Measurements from ENCODE around the gene RAB41.
A peak's percentile ranks its signal among the peaks of the same experiment; 100 is the strongest.

The RAB41 gene

GRCh38 chrX:70289168-70289792, 7.3 kb downstream of the RAB41 start:
- no peak overlapping the region for H3K27ac ChIP-seq (replicated peaks; ENCODE audit: low read length)
- WGBS, 2 donors (ENCODE audit: extremely low coverage in 2 of 2, insufficient read length in 2 of 2, insufficient replicate concordance in 1 of 2), result no CpG with 5 or more reads among the region's 11 CpGs
- no peak overlapping the region for H4K91ac ChIP-seq (ENCODE audit: low read depth, low read length, poor library complexity)
- H2AK5ac ChIP-seq (ENCODE audit: low read depth, low read length), result no peak overlapping the region
- peaks cover 3 to 53% of the 10 kb centered on the region in 2 donors for H3K36me3 ChIP-seq (replicated peaks in 1 of 2; ENCODE audit: control insufficient read depth in 2 of 2, insufficient read depth in 2 of 2, low read length in 2 of 2)
- no peak overlapping the region for H3K18ac ChIP-seq (ENCODE audit: low read length)
- no peak overlapping the region for H2BK5ac ChIP-seq (ENCODE audit: low read length)
- no peak overlapping the region for H2BK15ac ChIP-seq (ENCODE audit: low read length)
- no peak overlapping the region for H3K4ac ChIP-seq (ENCODE audit: low read length)
- peak overlapping the region; percentile 37 for H3K4me2 ChIP-seq (ENCODE audit: insufficient read depth, low read length, poor library complexity, severe bottlenecking)
- no peak for DNase-seq (ENCODE audit: low spot score)
- H3K9me3 ChIP-seq (replicated peaks in 1 of 2; ENCODE audit: control insufficient read depth in 2 of 2, insufficient read depth in 1 of 2, low read depth in 1 of 2, low read length in 2 of 2), result no peaks in the 10 kb centered on the region
- peak overlapping the region; percentile 92 for H3K4me3 ChIP-seq (ENCODE audit: low read length in 2 of 2)
- H3K27me3 ChIP-seq (ENCODE audit: control insufficient read depth in 3 of 3, insufficient read depth in 3 of 3, low read depth in 1 of 3, low read length in 3 of 3), result peaks cover 0 to 5% (median 0%) of the 10 kb centered on the region in 3 experiments
- no peak overlapping the region for H3K14ac ChIP-seq (ENCODE audit: low read length)
- H2BK120ac ChIP-seq (ENCODE audit: low read depth, low read length), result no peak overlapping the region
- peaks cover 3% of the 10 kb centered on the region in 2 donors for H3K4me1 ChIP-seq (ENCODE audit: control insufficient read depth in 2 of 2, insufficient read depth in 1 of 2, low read depth in 1 of 2, low read length in 2 of 2)
- H4K8ac ChIP-seq (ENCODE audit: low read depth, low read length), result no peak overlapping the region
- H2AFZ ChIP-seq (ENCODE audit: low read length), result peak overlapping the region; percentile 93
- peak overlapping the region; percentile 80 for H3K23ac ChIP-seq (ENCODE audit: low read depth, low read length, poor library complexity)
- peak overlapping the region; percentile 81 for H3K9ac ChIP-seq (ENCODE audit: low read depth, low read length, poor library complexity)
- H2BK12ac ChIP-seq (ENCODE audit: low read length), result no peak overlapping the region
- H3K79me1 ChIP-seq (ENCODE audit: low read depth, low read length), result no peaks in the 10 kb centered on the region

GRCh38 chrX:70289793-70290770, 8.1 kb downstream of the RAB41 start, which contains the start of the genes KIF4A and PDZD11:
Gene KIF4A (plus strand): TSS chrX:70290104. CDS start chrX:70290459, 355 bp downstream.
Gene PDZD11 (minus strand): TSS chrX:70289927. CDS start chrX:70289341, 586 bp downstream.
- H3K4me3 ChIP-seq (ENCODE audit: low read length in 2 of 2), result peak within 1 kb of the TSS; percentile 92
- no peak within 1 kb of the TSS for H4K8ac ChIP-seq (ENCODE audit: low read depth, low read length)
- WGBS, 2 donors (ENCODE audit: extremely low coverage in 2 of 2, insufficient read length in 2 of 2, insufficient replicate concordance in 1 of 2), result no CpG with 5 or more reads among the region's 62 CpGs
- peak within 1 kb of the TSS; percentile 56 for H3K27ac ChIP-seq (replicated peaks; ENCODE audit: low read length)
- H3K14ac ChIP-seq (ENCODE audit: low read length), result no peak within 1 kb of the TSS
- H4K91ac ChIP-seq (ENCODE audit: low read depth, low read length, poor library complexity), result no peak within 1 kb of the TSS
- H3K27me3 ChIP-seq (ENCODE audit: control insufficient read depth in 3 of 3, insufficient read depth in 3 of 3, low read depth in 1 of 3, low read length in 3 of 3), result peaks cover 0 to 4% (median 0%) of the 10 kb centered on the region in 3 experiments
- peak within 1 kb of the TSS; percentile 80 for H3K23ac ChIP-seq (ENCODE audit: low read depth, low read length, poor library complexity)
- H3K18ac ChIP-seq (ENCODE audit: low read length), result peak within 1 kb of the TSS; percentile 38
- no peak within 1 kb of the TSS for H2BK12ac ChIP-seq (ENCODE audit: low read length)
- H3K9ac ChIP-seq (ENCODE audit: low read depth, low read length, poor library complexity), result peak within 1 kb of the TSS; percentile 81
- H2BK5ac ChIP-seq (ENCODE audit: low read length), result no peak within 1 kb of the TSS
- H2AFZ ChIP-seq (ENCODE audit: low read length), result peak within 1 kb of the TSS; percentile 93
- peaks cover 3 to 56% of the 10 kb centered on the region in 2 donors for H3K36me3 ChIP-seq (replicated peaks in 1 of 2; ENCODE audit: control insufficient read depth in 2 of 2, insufficient read depth in 2 of 2, low read length in 2 of 2)
- no peaks in the 10 kb centered on the region for H3K79me1 ChIP-seq (ENCODE audit: low read depth, low read length)
- H3K9me3 ChIP-seq (replicated peaks in 1 of 2; ENCODE audit: control insufficient read depth in 2 of 2, insufficient read depth in 1 of 2, low read depth in 1 of 2, low read length in 2 of 2), result no peaks in the 10 kb centered on the region
- H3K4ac ChIP-seq (ENCODE audit: low read length), result no peak within 1 kb of the TSS
- no peak within 1 kb of the TSS for H2AK5ac ChIP-seq (ENCODE audit: low read depth, low read length)
- no peak within 1 kb of the TSS for H2BK15ac ChIP-seq (ENCODE audit: low read length)
- H2BK120ac ChIP-seq (ENCODE audit: low read depth, low read length), result no peak within 1 kb of the TSS
- peaks cover 3% of the 10 kb centered on the region in 2 donors for H3K4me1 ChIP-seq (ENCODE audit: control insufficient read depth in 2 of 2, insufficient read depth in 1 of 2, low read depth in 1 of 2, low read length in 2 of 2)
- peak within 1 kb of the TSS; percentile 43 for H3K4me2 ChIP-seq (ENCODE audit: insufficient read depth, low read length, poor library complexity, severe bottlenecking)
- DNase-seq (ENCODE audit: low spot score), result peak; percentile 61

GRCh38 chrX:70292788-70293187, 10.8 kb downstream of the RAB41 start:
- Histone ChIP-seq H3K14ac (ENCODE audit: low read length) (no peak overlapping the region), H2AK5ac (ENCODE audit: low read depth, low read length) (no peak overlapping the region), H2BK5ac (ENCODE audit: low read length) (no peak overlapping the region), H2BK120ac (ENCODE audit: low read depth, low read length) (no peak overlapping the region), H3K4me2 (ENCODE audit: insufficient read depth, low read length, poor library complexity, severe bottlenecking) (no peak overlapping the region), H3K79me1 (ENCODE audit: low read depth, low read length) (no peaks in the 10 kb centered on the region), H2AFZ (ENCODE audit: low read length) (no peak overlapping the region), H4K8ac (ENCODE audit: low read depth, low read length) (no peak overlapping the region), H3K23ac (ENCODE audit: low read depth, low read length, poor library complexity) (no peak overlapping the region), H3K4me3 (ENCODE audit: low read length in 2 of 2) (no peak overlapping the region), H3K9ac (ENCODE audit: low read depth, low read length, poor library complexity) (no peak overlapping the region), H4K91ac (ENCODE audit: low read depth, low read length, poor library complexity) (no peak overlapping the region), H3K36me3 (replicated peaks in 1 of 2; ENCODE audit: control insufficient read depth in 2 of 2, insufficient read depth in 2 of 2, low read length in 2 of 2) (peaks cover 0 to 56% of the 10 kb centered on the region in 2 donors), H3K27me3 (ENCODE audit: control insufficient read depth in 3 of 3, insufficient read depth in 3 of 3, low read depth in 1 of 3, low read length in 3 of 3) (no peaks in the 10 kb centered on the region), H3K4me1 (ENCODE audit: control insufficient read depth in 2 of 2, insufficient read depth in 1 of 2, low read depth in 1 of 2, low read length in 2 of 2) (peaks cover 3% of the 10 kb centered on the region in 2 donors), H2BK15ac (ENCODE audit: low read length) (no peak overlapping the region), H3K9me3 (replicated peaks in 1 of 2; ENCODE audit: control insufficient read depth in 2 of 2, insufficient read depth in 1 of 2, low read depth in 1 of 2, low read length in 2 of 2) (no peaks in the 10 kb centered on the region), H3K27ac (replicated peaks; ENCODE audit: low read length) (no peak overlapping the region), H3K18ac (ENCODE audit: low read length) (no peak overlapping the region), H3K4ac (ENCODE audit: low read length) (no peak overlapping the region), H2BK12ac (ENCODE audit: low read length) (no peak overlapping the region)
- no CpG with 5 or more reads among the region's 1 CpG for WGBS, 2 donors (ENCODE audit: extremely low coverage in 2 of 2, insufficient read length in 2 of 2, insufficient replicate concordance in 1 of 2)
- no peak for DNase-seq (ENCODE audit: low spot score)

GRCh38 chrX:70293621-70294020, 11.6 kb downstream of the RAB41 start:
- Histone ChIP-seq H2BK120ac (ENCODE audit: low read depth, low read length) (no peak overlapping the region), H2AK5ac (ENCODE audit: low read depth, low read length) (no peak overlapping the region), H2BK5ac (ENCODE audit: low read length) (no peak overlapping the region), H3K9ac (ENCODE audit: low read depth, low read length, poor library complexity) (no peak overlapping the region), H3K14ac (ENCODE audit: low read length) (no peak overlapping the region), H3K4me3 (ENCODE audit: low read length in 2 of 2) (no peak overlapping the region), H3K23ac (ENCODE audit: low read depth, low read length, poor library complexity) (no peak overlapping the region), H3K27me3 (ENCODE audit: control insufficient read depth in 3 of 3, insufficient read depth in 3 of 3, low read depth in 1 of 3, low read length in 3 of 3) (no peaks in the 10 kb centered on the region), H3K4ac (ENCODE audit: low read length) (no peak overlapping the region), H3K27ac (replicated peaks; ENCODE audit: low read length) (no peak overlapping the region), H3K79me1 (ENCODE audit: low read depth, low read length) (no peaks in the 10 kb centered on the region), H2AFZ (ENCODE audit: low read length) (no peak overlapping the region), H2BK12ac (ENCODE audit: low read length) (no peak overlapping the region), H4K91ac (ENCODE audit: low read depth, low read length, poor library complexity) (no peak overlapping the region), H4K8ac (ENCODE audit: low read depth, low read length) (no peak overlapping the region), H3K4me1 (ENCODE audit: control insufficient read depth in 2 of 2, insufficient read depth in 1 of 2, low read depth in 1 of 2, low read length in 2 of 2) (peaks cover 3% of the 10 kb centered on the region in 2 donors), H2BK15ac (ENCODE audit: low read length) (no peak overlapping the region), H3K4me2 (ENCODE audit: insufficient read depth, low read length, poor library complexity, severe bottlenecking) (no peak overlapping the region), H3K9me3 (replicated peaks in 1 of 2; ENCODE audit: control insufficient read depth in 2 of 2, insufficient read depth in 1 of 2, low read depth in 1 of 2, low read length in 2 of 2) (no peaks in the 10 kb centered on the region), H3K36me3 (replicated peaks in 1 of 2; ENCODE audit: control insufficient read depth in 2 of 2, insufficient read depth in 2 of 2, low read length in 2 of 2) (peaks cover 0 to 59% of the 10 kb centered on the region in 2 donors), H3K18ac (ENCODE audit: low read length) (no peak overlapping the region)
- DNase-seq (ENCODE audit: low spot score), result no peak
- WGBS, 2 donors (ENCODE audit: extremely low coverage in 2 of 2, insufficient read length in 2 of 2, insufficient replicate concordance in 1 of 2), result 100% methylated on average over 2 of the region's 5 CpGs

Data from neuronal stem cell (in vitro differentiated cells).